GM13976 (cell line): Measurements from ENCODE around the gene PCGF3.

Experiments used
- DNase-seq: peaks from one replicate; pipeline ENCODE4 v3.0.0; 2012; ENCODE audit warnings: low spot score
- CTCF ChIP-seq: IDR thresholded peaks from 2 replicates; pipeline ENCODE4 v1.5.1; 2012; ENCODE audit warnings: borderline replicate concordance, mild to moderate bottlenecking; ENCODE audit not compliant: insufficient read depth; ENCODE audit errors: extremely low read depth, missing control alignments, control extremely low read depth
- in situ Hi-C: fragments of 300-500 bp; cut with MboI; formaldehyde crosslinking; loops from one replicate; pipeline ENCODE4 v1.12.0; 2022; ENCODE audit warnings: low sequenced_read_pairs, mixed read lengths, inconsistent platforms; ENCODE audit not compliant: unreplicated experiment

Gene PCGF3

GRCh38 chr4:680551-680927 lies 25.1 kb upstream of the PCGF3 start:
- TF ChIP-seq CTCF, result no peak
- DNase-seq, result peak; percentile 79
- in situ Hi-C loops, result no loop called here

GRCh38 chr4:680928-681645 lies 24.5 kb upstream of the PCGF3 start:
- in situ Hi-C loops, result no loop called here
- TF ChIP-seq CTCF, result no peak
- DNase-seq, result peak; percentile 87

GRCh38 chr4:681736-682451 lies 23.7 kb upstream of the PCGF3 start:
- no peak for TF ChIP-seq CTCF
- peak; percentile 81 for DNase-seq
- in situ Hi-C loops, result no loop called here

- DNase-seq, result no peak
- no peak for TF ChIP-seq CTCF
- in situ Hi-C loops, result no loop called here
These were observed 23.0 kb upstream of the PCGF3 start for GRCh38 chr4:682490-683172.

- TF ChIP-seq CTCF, result no peak
- in situ Hi-C loops, result no loop called here
- no peak for DNase-seq
These were observed 22.3 kb upstream of the PCGF3 start for GRCh38 chr4:683247-683897.

GRCh38 chr4:683982-684622 lies 21.5 kb upstream of the PCGF3 start:
- peak; percentile 82 for TF ChIP-seq CTCF
- DNase-seq, result peak; percentile 75
- in situ Hi-C loops, result no loop called here
